CD4-positive, alpha-beta T cell (primary cell): ENCODE measurements around the gene DMBX1. TPM values are rescaled to one million over a fixed set of nuclear protein-coding genes. Genes with fewer than 3 reads are reported as not detected.

Experiments
- ATAC-seq: fragments of 200-7000 bp; cut with Tn5 transposase; one replicate; pipeline ENCODE4 v1.10.0; 2022; ENCODE audit warnings: mild to moderate bottlenecking; ENCODE audit not compliant: poor library complexity
- CTCF ChIA-PET: fragments of 350-600 bp; sonication (Branson Sonifier 250); formaldehyde crosslinking; loops from one replicate; lab custom pipeline; 2021; ENCODE audit warnings: antibody characterized with exemption, inconsistent platforms; lab: Charles Lee
- POLR2A ChIA-PET: fragments of 350-600 bp; sonication (Branson Sonifier 250); formaldehyde crosslinking; loops from one replicate; lab custom pipeline; 2021; ENCODE audit warnings: antibody characterized with exemption, inconsistent platforms; lab: Charles Lee
- DNase-seq, 14 experiments: peaks; one replicate each; pipeline ENCODE4 v3.0.0-alpha.2; 2013 to 2020; ENCODE audit warnings: mixed read lengths in 2 of 14
- H3K27ac ChIP-seq, 2 donors: one replicate each; pipeline versions ENCODE4 v1.5.1 to v1.7.0; 2013; ENCODE audit warnings: low read length in 2 of 2, low read depth in 1 of 2, mild to moderate bottlenecking in 1 of 2
- H3K27me3 ChIP-seq, 2 experiments: 1 replicate in 1 of 2; 2 replicates in 1 of 2; pipeline versions ENCODE4 v1.6.1 to v1.7.0; 2013; ENCODE audit warnings: low read length in 2 of 2, control low read depth in 1 of 2, mild to moderate bottlenecking in 1 of 2, moderate library complexity in 1 of 2; ENCODE audit not compliant: insufficient read depth in 2 of 2, control insufficient read depth in 1 of 2
- H3K36me3 ChIP-seq: one replicate; pipeline ENCODE4 v1.6.1; 2013; ENCODE audit warnings: low read length, control low read depth; ENCODE audit not compliant: insufficient read depth
- H3K4me1 ChIP-seq: one replicate; pipeline ENCODE4 v1.6.1; 2013; ENCODE audit warnings: low read length, control low read depth; ENCODE audit not compliant: insufficient read depth
- H3K4me3 ChIP-seq: one replicate; pipeline ENCODE4 v1.5.1; 2013; ENCODE audit warnings: mild to moderate bottlenecking, low read length, moderate library complexity
- H3K9me3 ChIP-seq, 2 experiments: 1 replicate in 1 of 2; 2 replicates in 1 of 2; pipeline versions ENCODE4 v1.6.1 to v1.7.0; 2013; ENCODE audit warnings: low read length in 2 of 2, mild to moderate bottlenecking in 2 of 2, control low read depth in 1 of 2, moderate library complexity in 1 of 2; ENCODE audit not compliant: control insufficient read depth in 1 of 2, insufficient read depth in 1 of 2
- H3K27ac Mint-ChIP-seq: one replicate; pipeline ENCODE4 v1.8.0; 2020; ENCODE audit warnings: mixed read lengths
- H3K27me3 Mint-ChIP-seq: one replicate; pipeline ENCODE4 v1.8.0; 2021; ENCODE audit warnings: mixed read lengths
- H3K36me3 Mint-ChIP-seq: one replicate; pipeline ENCODE4 v1.8.0; 2021; ENCODE audit warnings: low read depth, mixed read lengths
- H3K4me1 Mint-ChIP-seq: one replicate; pipeline ENCODE4 v1.8.0; 2021; ENCODE audit warnings: low read depth, mixed read lengths
- H3K4me3 Mint-ChIP-seq: one replicate; pipeline ENCODE4 v1.8.0; 2020; ENCODE audit warnings: mild to moderate bottlenecking, mixed read lengths
- H3K9me3 Mint-ChIP-seq: one replicate; pipeline ENCODE4 v1.8.0; 2020; ENCODE audit warnings: mixed read lengths
- CTCF ChIP-seq: fragments of 200-600 bp; IDR thresholded peaks from one replicate; pipeline ENCODE4 v1.8.0; 2022; ENCODE audit warnings: antibody characterized with exemption, mild to moderate bottlenecking
- intact Hi-C, 2 experiments: fragments of 100-400 bp; cut with DNase I in 1 of 2; cut with micrococcal nuclease in 1 of 2; formaldehyde crosslinking; loops; one replicate each; pipeline versions ENCODE4 v1.15.1 to v1.9.0; 2023 to 2025; cut with DNase I, micrococcal nuclease
- total RNA-seq, 174 experiments: library from RNA in 2 of 174; stranded (reverse) in 2 of 174; gene quantifications; one replicate each; pipeline ENCODE4 v1.2.3 and lab custom pipeline; 2021 to 2026

Gene DMBX1
- total RNA-seq, 2 experiments from 2014 or later, result not detected

- intact Hi-C loops, result loop anchor here in 1 of 2 experiments (10.0 kb wide), 1 partner anchor 67 kb away; the partner anchor contains the start of gene MKNK1
- no peak for TF ChIP-seq CTCF
- no peak overlapping the region for H3K27ac Mint-ChIP-seq
- H3K4me1 Mint-ChIP-seq, result peaks cover 5% of the 10 kb centered on the region
- Histone ChIP-seq H3K4me1 (peaks cover 6% of the 10 kb centered on the region), H3K9me3 (no peaks in the 10 kb centered on the region), H3K27ac (no peak overlapping the region), H3K36me3 (no peaks in the 10 kb centered on the region), H3K4me3 (no peak overlapping the region), H3K27me3 (peaks cover 8 to 14% of the 10 kb centered on the region in 2 experiments)
- no peaks in the 10 kb centered on the region for H3K36me3 Mint-ChIP-seq
- H3K4me3 Mint-ChIP-seq, result no peak overlapping the region
- ChIA-PET CTCF (no interaction called here), POLR2A (no interaction called here)
- DNase-seq, result no peak
- no peaks in the 10 kb centered on the region for H3K9me3 Mint-ChIP-seq
- ATAC-seq, result no peak
- H3K27me3 Mint-ChIP-seq, result peaks cover 45% of the 10 kb centered on the region
These were observed 48.5 kb downstream of the DMBX1 start for GRCh38 chr1:46538147-46538546.

Other genes starting within 250 kb of the DMBX1 start
- 1 to 10 TPM in 1 of 2 experiments, under 1 TPM in 1; 0.33 to 1.0 TPM for gene RAD54L, start 242.1 kb upstream of the DMBX1 start, total RNA-seq
- gene LRRC41, start 186.2 kb upstream of the DMBX1 start, total RNA-seq, result 10 to 100 TPM; 23.0 to 24.3 TPM
- gene UQCRH, start 186.1 kb upstream of the DMBX1 start, total RNA-seq, result 100 to 1,000 TPM; 101 to 103 TPM
- gene NSUN4, start 149.0 kb upstream of the DMBX1 start, total RNA-seq, result 10 to 100 TPM; 34.9 to 36.7 TPM
- 10 to 100 TPM; 11.7 to 15.0 TPM for gene FAAH, start 95.5 kb upstream of the DMBX1 start, total RNA-seq
- not detected for gene KNCN, start 61.8 kb downstream of the DMBX1 start, total RNA-seq
- gene MKNK1, start 114.4 kb downstream of the DMBX1 start, total RNA-seq, result 10 to 100 TPM; 27.1 to 29.6 TPM
- 1 to 10 TPM; 6.7 to 7.8 TPM for gene MOB3C, start 127.0 kb downstream of the DMBX1 start, total RNA-seq
- gene ATPAF1, start 178.5 kb downstream of the DMBX1 start, total RNA-seq, result 10 to 100 TPM; 10.1 to 12.4 TPM
- gene TEX38, start 182.0 kb downstream of the DMBX1 start, total RNA-seq, result not detected
- 10 to 100 TPM; 36.8 to 38.3 TPM for gene EFCAB14, start 229.3 kb downstream of the DMBX1 start, total RNA-seq